Measurements from ENCODE around the gene TMEM8B. TPM values are rescaled to one million over a fixed set of nuclear protein-coding genes. Genes with fewer than 3 reads are reported as not detected.

Gene TMEM8B
- total and polyA plus RNA-seq, 10 of the 15 experiments (the other 5 are each of a cell fraction or from before 2014, with no cell fraction given) = 0.19 to 7.6 (median 2.5) TPM

GRCh38 chr9:35871545-35871944, 42.5 kb downstream of the TMEM8B start (continued):
- TF ChIP-seq NR2C1 (IDR thresholded peaks at IDR 0.05) (no peak), ZNF24 (IDR thresholded peaks at IDR 0.05) (no peak)

DNA sequence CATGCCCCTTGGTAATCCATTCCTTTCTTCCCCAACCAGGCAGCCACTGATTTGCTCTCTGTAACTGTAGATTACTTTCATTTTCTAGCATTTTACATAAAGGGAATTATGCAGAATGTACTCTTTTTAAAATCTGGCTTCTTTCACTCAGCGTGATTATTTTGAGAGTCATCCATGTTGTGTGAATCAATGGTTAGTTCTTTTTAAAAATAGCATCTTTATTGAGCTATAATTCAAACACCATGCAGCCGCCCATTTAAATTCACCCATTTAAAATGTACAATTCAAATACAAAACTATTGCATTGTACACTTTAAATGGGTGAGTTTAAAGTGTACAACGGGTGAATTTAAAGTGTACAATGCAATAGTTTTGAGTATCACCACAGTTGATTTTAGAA, 43.5 kb downstream of the TMEM8B start:
- DNase-seq (ENCODE audit: low read depth, low spot score) (no peak), ATAC-seq (no peak), FAIRE-seq (no peak)
- Histone ChIP-seq H3K4me2 (ENCODE audit: control insufficient read depth, insufficient read depth) (no peak overlapping the region), H3K27me3 (replicated peaks in 1 of 2; ENCODE audit: control insufficient read depth in 2 of 2, insufficient read depth in 2 of 2, low read length in 1 of 2) (no peaks in the 10 kb centered on the region), H3K4me1 (ENCODE audit: control insufficient read depth, insufficient read depth, low read length) (no peaks in the 10 kb centered on the region), H3K4me3 (no peak overlapping the region), H3K79me2 (ENCODE audit: control insufficient read depth, insufficient read depth, low read length) (no peaks in the 10 kb centered on the region), H2AFZ (ENCODE audit: control insufficient read depth, low read depth, low read length) (no peak overlapping the region), H3K36me3 (ENCODE audit: control insufficient read depth in 2 of 2, insufficient read depth in 2 of 2, low read length in 1 of 2) (no peaks in the 10 kb centered on the region), H4K20me1 (ENCODE audit: control insufficient read depth, insufficient read depth) (no peaks in the 10 kb centered on the region), H3K9me3 (replicated peaks; ENCODE audit: control insufficient read depth, insufficient read depth, low read length) (peaks cover 5% of the 10 kb centered on the region; the same call in 2 of the 3 replicates), H3K27ac (ENCODE audit: control insufficient read depth, insufficient read depth) (no peak overlapping the region), H3K9ac (ENCODE audit: control insufficient read depth, insufficient read depth, low read length) (no peak overlapping the region)
- POLR2A ChIA-PET = interaction anchor here (0.6 kb wide), 2 partner anchors 129 to 1191 kb away, joined by 4 to 5 read pairs; no protein-coding TSS in a partner anchor
- CTCF ChIA-PET = interaction anchor here (2.0 to 2.7 kb wide), 2 partner anchors 9 to 46 kb away, joined by 5 to 19 read pairs; no protein-coding TSS in a partner anchor
- intact Hi-C loops (cut with micrococcal nuclease; ENCODE audit: unreplicated experiment) (no loop called here), in situ Hi-C loops (cut with MboI) (no loop called here)
- WGBS (ENCODE audit: insufficient coverage, insufficient replicate concordance, low lambda C conversion rate, missing lambda C conversion rate) = 33% methylated on average over 3 of the region's 3 CpGs
- RAD21 ChIA-PET (ENCODE audit: unreplicated experiment) = interaction anchor here (0.9 kb wide), 1 partner anchor 37 kb away, joined by 3 read pairs; no protein-coding TSS in a partner anchor
- no TSS peak for BruUV-seq (replicated peaks)
- SMC1A ChIA-PET (ENCODE audit: uncharacterized antibody, unreplicated experiment) = interaction anchor here (0.7 to 1.4 kb wide), 5 partner anchors 9 to 186 kb away, joined by 3 read pairs; no protein-coding TSS in a partner anchor
- TF ChIP-seq IRF5 (IDR thresholded peaks at IDR 0.05; ENCODE audit: borderline replicate concordance) (no peak), SMARCA5 (IDR thresholded peaks at IDR 0.05) (no peak), CTCF (IDR thresholded peaks at IDR 0.05 in 2 of 3, conservative IDR thresholded peaks at IDR 0.05 in 1 of 3; ENCODE audit: control insufficient read depth in 2 of 3, extremely low read depth in 1 of 3, insufficient read depth in 1 of 3, low read depth in 3 of 3, low read length in 3 of 3) (no peak), RBBP5 (conservative IDR thresholded peaks at IDR 0.05) (no peak), LARP7 (IDR thresholded peaks at IDR 0.05) (no peak), WRNIP1 (IDR thresholded peaks at IDR 0.05; ENCODE audit: borderline replicate concordance, low read depth, low read length) (no peak), HCFC1 (IDR thresholded peaks at IDR 0.05; ENCODE audit: low read length) (no peak), ELK1 (IDR thresholded peaks at IDR 0.05; ENCODE audit: low read depth, low read length) (no peak), NFXL1 (IDR thresholded peaks at IDR 0.05; ENCODE audit: borderline replicate concordance) (no peak), CHD4 (IDR thresholded peaks at IDR 0.05) (no peak), KAT2A (conservative IDR thresholded peaks at IDR 0.05; ENCODE audit: control insufficient read depth, low read depth, low read length) (no peak), RELA (IDR thresholded peaks at IDR 0.05; ENCODE audit: borderline replicate concordance, partially characterized antibody) (no peak), NR2C2 (IDR thresholded peaks at IDR 0.05; ENCODE audit: borderline replicate concordance, control insufficient read depth, insufficient read length, low read depth) (no peak)
- TF ChIP-seq, protein P1, sequence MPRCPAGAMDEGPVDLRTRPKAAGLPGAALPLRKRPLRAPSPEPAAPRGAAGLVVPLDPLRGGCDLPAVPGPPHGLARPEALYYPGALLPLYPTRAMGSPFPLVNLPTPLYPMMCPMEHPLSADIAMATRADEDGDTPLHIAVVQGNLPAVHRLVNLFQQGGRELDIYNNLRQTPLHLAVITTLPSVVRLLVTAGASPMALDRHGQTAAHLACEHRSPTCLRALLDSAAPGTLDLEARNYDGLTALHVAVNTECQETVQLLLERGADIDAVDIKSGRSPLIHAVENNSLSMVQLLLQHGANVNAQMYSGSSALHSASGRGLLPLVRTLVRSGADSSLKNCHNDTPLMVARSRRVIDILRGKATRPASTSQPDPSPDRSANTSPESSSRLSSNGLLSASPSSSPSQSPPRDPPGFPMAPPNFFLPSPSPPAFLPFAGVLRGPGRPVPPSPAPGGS (IDR thresholded peaks at IDR 0.05; ENCODE audit: borderline replicate concordance, insufficient read depth, low read depth, low read length, poor library complexity, severe bottlenecking) = no peak

Data from GM12878 (cell line).